ENCODE results near the gene TBC1D16. TPM values are rescaled to one million over a fixed set of nuclear protein-coding genes. Genes with fewer than 3 reads are reported as not detected.

TBC1D16 gene
- total and polyA plus RNA-seq, 5 experiments from 2014 or later = 0.48 to 3.1 (median 0.89) TPM

DNA sequence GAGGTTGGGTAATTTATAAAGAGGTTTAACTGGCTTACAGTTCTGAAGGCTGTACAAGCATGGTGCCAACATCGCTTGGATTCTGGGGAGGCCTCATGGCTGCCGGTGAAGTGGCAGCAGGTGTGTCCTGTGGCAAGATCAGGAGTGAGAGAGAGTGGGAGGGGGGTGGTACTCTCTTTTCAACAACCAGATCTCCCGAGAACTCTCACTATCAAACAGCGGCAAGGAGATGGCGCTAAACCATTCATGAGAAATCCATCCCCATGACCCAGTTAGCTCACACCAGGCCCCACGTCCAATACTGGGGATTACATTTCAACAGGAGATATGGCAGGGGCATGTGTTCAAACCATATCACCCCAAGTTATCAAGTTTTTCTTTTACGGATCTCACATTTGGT, 152.5 kb downstream of the TBC1D16 start:
- H3K27ac Mint-ChIP-seq = no peak overlapping the region
- peaks cover 0 to 2% (median 0%) of the 10 kb centered on the region in 3 donors for H3K36me3 Mint-ChIP-seq
- no peak for DNase-seq
- H3K4me1 Mint-ChIP-seq = no peaks in the 10 kb centered on the region
- H3K4me3 Mint-ChIP-seq = no peak overlapping the region
- POLR2A ChIA-PET = no interaction called here
- peaks cover 17 to 30% (median 27%) of the 10 kb centered on the region in 5 donors for H3K27me3 Mint-ChIP-seq
- ATAC-seq = no peak
- H3K9me3 Mint-ChIP-seq = no peaks in the 10 kb centered on the region

Other genes with a start within 250 kb of the TBC1D16 start
- 1 to 10 TPM; 2.0 to 2.4 TPM for gene CBX8, start 238.8 kb downstream of the TBC1D16 start, total RNA-seq
- gene CBX8, start 238.8 kb downstream of the TBC1D16 start, polyA plus RNA-seq = 1 to 10 TPM in 1 of 3 donors, under 1 TPM in 2; 0.13 to 1.4 (median 0.77) TPM
- 10 to 100 TPM; 78.6 to 80.7 TPM for gene CBX4, start 196.4 kb downstream of the TBC1D16 start, total RNA-seq
- 10 to 100 TPM in 1 of 3 donors, 1 to 10 TPM in 2; 4.3 to 16.0 (median 9.3) TPM for gene CBX4, start 196.4 kb downstream of the TBC1D16 start, polyA plus RNA-seq
- 1 to 10 TPM; 4.2 to 4.8 TPM for gene CCDC40, start 770 bp upstream of the TBC1D16 start, total RNA-seq
- under 1 TPM in 1 of 3 donors, not detected in 2; 0.37 TPM for gene CCDC40, start 770 bp upstream of the TBC1D16 start, polyA plus RNA-seq
- 10 to 100 TPM; 44.1 to 51.3 TPM for gene GAA, start 65.7 kb upstream of the TBC1D16 start, total RNA-seq
- 10 to 100 TPM in 2 of 3 donors, 1 to 10 TPM in 1; 7.9 to 13.0 (median 10.8) TPM for gene GAA, start 65.7 kb upstream of the TBC1D16 start, polyA plus RNA-seq
- gene EIF4A3, start 111.3 kb upstream of the TBC1D16 start, total RNA-seq = 10 to 100 TPM; 53.0 to 61.4 TPM
- 10 to 100 TPM; 56.0 to 88.6 (median 58.2) TPM for gene EIF4A3, start 111.3 kb upstream of the TBC1D16 start, polyA plus RNA-seq
- not detected for gene CARD14, start 134.2 kb upstream of the TBC1D16 start, total RNA-seq
- not detected for gene CARD14, start 134.2 kb upstream of the TBC1D16 start, polyA plus RNA-seq
- 100 to 1,000 TPM; 138 to 143 TPM for gene SGSH, start 184.5 kb upstream of the TBC1D16 start, total RNA-seq
- gene SGSH, start 184.5 kb upstream of the TBC1D16 start, polyA plus RNA-seq = 10 to 100 TPM; 20.1 to 36.5 (median 25.6) TPM
- 10 to 100 TPM; 93.1 to 96.2 TPM for gene SLC26A11, start 184.6 kb upstream of the TBC1D16 start, total RNA-seq
- gene SLC26A11, start 184.6 kb upstream of the TBC1D16 start, polyA plus RNA-seq = 1 to 10 TPM; 4.8 to 8.4 (median 5.7) TPM
- 100 to 1,000 TPM; 323 to 328 TPM for gene RNF213, start 225.0 kb upstream of the TBC1D16 start, total RNA-seq
- 10 to 100 TPM; 27.1 to 52.2 (median 39.1) TPM for gene RNF213, start 225.0 kb upstream of the TBC1D16 start, polyA plus RNA-seq

Data from naive thymus-derived CD8-positive, alpha-beta T cell (primary cell).